GM12873 (cell line): ENCODE measurements around the gene OR10H2.

Experiments
- CTCF ChIP-seq: IDR thresholded peaks from 2 replicates; pipeline ENCODE4 v1.5.1; 2012; ENCODE audit warnings: low read depth, mild to moderate bottlenecking, moderate library complexity, low read length, control low read depth; ENCODE audit not compliant: insufficient read depth; ENCODE audit errors: missing control alignments

The OR10H2 gene

GRCh38 chr19:15727724-15728123 lies at the start of gene OR10H2:
Gene OR10H2 (plus strand): TSS chr19:15728024. CDS start chr19:15728044, 20 bp downstream.
- TF ChIP-seq CTCF: no peak

GRCh38 chr19:15679089-15679488 lies 48.7 kb upstream of the OR10H2 start:
- no peak for TF ChIP-seq CTCF

GRCh38 chr19:15680478-15681322 lies 47.1 kb upstream of the OR10H2 start:
- no peak for TF ChIP-seq CTCF

- TF ChIP-seq CTCF: no peak
Measured at GRCh38 chr19:15683411-15683810, 44.4 kb upstream of the OR10H2 start.

- TF ChIP-seq CTCF: no peak
Measured at GRCh38 chr19:15684828-15685227, 43.0 kb upstream of the OR10H2 start.

GRCh38 chr19:15696654-15697194 lies 31.1 kb upstream of the OR10H2 start:
- no peak for TF ChIP-seq CTCF

- no peak for TF ChIP-seq CTCF
Measured at GRCh38 chr19:15701757-15702533, 25.9 kb upstream of the OR10H2 start.
